Fibroblast of skin of scalp (primary cell): ENCODE data around the gene PF4V1.

ENCODE experiments used
- DNase-seq: peaks from one replicate; pipeline ENCODE4 v3.0.0-alpha.2; 2013

The PF4V1 gene

GRCh38 chr4:73847526-73848182, 5.4 kb upstream of the PF4V1 start:
- no peak for DNase-seq

DNA sequence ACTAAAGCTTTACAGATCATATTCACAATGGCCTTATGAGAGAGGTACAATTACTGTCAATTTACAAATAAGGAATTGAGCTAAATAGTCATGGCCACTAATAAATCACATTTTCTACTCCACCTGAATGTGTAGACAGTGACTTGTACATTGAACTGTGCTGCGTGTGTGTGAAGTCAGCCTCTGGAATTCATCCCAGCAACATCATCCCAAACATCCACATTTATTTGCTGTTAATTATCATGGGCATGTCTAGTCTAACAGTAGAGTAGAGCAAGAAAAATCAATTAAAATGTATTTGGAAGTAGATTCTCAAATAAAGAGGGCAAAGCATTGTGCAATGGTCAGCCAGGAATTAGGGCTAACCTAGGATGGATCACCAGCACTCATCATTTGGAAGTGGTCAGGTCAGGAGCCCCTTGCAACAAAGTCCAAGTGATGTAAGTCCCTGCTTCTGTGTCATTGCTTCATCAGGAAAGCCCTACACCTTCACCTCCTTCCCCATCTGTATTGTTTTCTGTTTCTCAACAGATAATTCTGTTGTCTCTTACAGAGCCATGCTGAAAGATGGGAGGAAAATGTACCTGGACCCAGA, 4.8 kb upstream of the PF4V1 start:
- DNase-seq = no peak

GRCh38 chr4:73850261-73850970, 2.7 kb upstream of the PF4V1 start:
- no peak for DNase-seq

- no peak for DNase-seq
Measured at GRCh38 chr4:73851293-73851692, 1.8 kb upstream of the PF4V1 start.

GRCh38 chr4:73852771-73853170, 325 bp upstream of the PF4V1 start:
- DNase-seq = no peak

DNA sequence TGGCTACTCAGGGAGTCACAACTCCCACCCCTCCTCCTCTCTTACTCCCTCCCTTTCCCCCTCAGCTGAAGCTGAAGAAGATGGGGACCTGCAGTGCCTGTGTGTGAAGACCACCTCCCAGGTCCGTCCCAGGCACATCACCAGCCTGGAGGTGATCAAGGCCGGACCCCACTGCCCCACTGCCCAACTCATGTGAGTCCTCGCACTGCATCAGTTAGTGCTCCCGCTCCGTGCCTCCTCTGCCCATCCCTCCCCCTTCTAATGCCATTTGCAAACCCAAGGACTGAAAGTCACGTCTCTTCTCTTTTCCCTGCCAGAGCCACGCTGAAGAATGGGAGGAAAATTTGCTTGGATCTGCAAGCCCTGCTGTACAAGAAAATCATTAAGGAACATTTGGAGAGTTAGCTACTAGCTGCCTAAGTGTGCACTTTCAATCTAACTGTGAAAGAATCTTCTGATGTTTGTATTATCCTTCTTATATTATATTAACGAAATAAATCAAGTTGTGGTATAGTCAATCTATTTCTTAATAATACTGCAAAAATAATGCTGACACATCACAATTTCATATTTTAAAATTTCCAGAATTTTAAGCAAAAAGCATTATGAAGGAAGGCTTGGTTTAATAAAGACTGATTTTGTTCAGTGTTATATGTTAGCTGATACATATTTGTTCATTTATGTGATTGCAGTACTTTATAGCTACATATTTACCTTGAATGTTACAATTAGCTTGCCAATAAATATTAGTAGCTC, 800 bp downstream of the PF4V1 start:
- no peak for DNase-seq

GRCh38 chr4:73855406-73855805, 2.3 kb downstream of the PF4V1 start:
- peak; percentile 63 for DNase-seq

DNA sequence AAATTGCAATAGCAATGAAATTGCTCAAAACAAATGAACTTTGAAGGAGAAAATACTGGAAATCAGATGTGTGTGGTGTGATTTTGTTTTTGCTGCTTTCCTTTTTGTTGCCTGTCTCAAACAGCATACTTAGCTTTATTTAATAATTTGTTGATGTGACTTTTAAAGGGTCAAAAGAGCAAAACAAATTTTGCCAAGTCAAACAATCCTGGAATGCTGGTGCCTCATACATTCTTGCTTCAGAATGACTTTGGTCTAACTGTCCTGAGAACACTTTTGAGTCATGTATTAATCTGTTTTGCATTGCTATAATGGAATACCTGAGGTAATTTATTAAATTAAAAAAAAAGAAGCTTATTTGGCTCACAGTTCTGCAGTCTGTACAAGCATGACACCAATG, 3.4 kb downstream of the PF4V1 start:
- DNase-seq = peak; percentile 76

DNA sequence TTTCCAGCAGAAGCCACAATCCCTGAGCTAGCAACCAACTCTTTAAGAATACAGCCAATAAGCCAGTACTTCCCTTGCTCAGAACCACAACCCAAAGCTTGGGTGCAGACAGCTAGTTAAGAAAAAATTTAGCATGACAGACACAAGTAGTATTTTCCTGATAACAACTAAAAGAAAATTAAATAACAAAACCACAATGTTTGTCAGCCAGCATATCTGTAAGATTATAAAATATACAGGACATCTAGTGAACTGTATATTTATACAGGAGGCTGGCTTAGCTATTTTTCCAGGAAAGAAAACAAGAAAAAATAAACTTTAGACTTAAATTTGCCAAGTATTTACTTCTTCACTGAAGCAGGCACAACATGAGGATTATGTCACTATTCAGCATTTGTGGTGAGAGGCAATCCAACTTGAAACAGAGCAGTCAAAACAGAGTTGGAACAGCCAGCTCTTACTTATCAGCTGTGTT, 6.6 kb downstream of the PF4V1 start:
- peak; percentile 60 for DNase-seq

DNA sequence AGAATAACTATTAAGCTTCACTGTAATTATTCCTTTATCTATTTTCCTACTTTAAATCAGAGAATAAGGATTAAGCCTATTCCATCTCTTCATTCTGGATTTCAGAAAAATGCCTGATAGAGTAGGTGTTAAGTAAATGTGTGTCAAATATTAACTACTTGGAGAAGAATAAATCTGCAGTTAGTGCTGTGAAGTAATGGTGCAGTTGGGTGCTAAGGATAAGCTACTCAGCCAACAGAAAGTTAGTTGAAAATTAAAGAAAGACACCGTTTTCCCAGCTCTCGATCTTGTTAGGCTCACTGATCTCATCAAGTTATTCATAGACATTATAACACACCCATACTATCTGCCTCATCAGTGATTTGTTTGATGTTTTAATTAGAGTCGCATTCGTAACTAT, 7.1 kb downstream of the PF4V1 start:
- DNase-seq = no peak

DNA sequence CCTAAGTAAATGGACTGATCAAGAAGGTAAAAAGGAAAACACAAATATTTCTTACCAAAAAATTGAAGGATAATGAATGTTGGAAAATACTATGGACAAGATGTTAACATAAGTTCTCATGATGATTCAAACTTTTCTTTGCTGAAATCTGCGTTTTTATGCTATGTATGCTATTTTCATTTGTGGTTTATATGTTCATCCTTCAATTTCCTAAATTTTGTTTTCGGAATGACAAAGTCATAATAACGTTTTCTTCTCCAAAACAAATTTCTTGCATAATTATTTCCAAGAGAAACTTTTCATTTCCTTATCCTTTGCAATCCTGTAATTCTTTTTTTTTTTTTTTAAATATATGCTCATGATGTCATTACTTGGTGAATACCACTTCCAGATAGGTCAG, 7.8 kb downstream of the PF4V1 start:
- no peak for DNase-seq

DNA sequence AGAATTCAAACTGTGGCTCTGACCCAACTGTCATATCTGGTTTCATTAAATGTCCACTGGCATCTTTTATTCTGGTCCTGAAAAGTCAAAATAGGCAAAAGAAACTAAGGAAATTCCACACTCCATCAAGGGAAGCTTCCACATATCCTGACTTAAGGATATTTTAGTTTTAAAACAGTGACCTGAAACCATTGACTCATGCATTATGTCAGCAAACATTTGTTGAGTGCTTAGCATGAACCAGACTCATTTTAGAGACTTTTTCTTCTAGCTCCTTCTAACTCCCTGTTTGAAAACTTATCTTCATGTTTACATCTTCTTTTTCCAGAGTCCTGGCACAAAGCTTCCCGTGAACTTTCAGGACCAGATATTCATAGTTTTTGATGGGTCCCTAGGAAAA, 9.2 kb downstream of the PF4V1 start:
- DNase-seq = no peak

GRCh38 chr4:73864365-73864764, 11.3 kb downstream of the PF4V1 start:
- no peak for DNase-seq

- DNase-seq = peak; percentile 54
Measured at GRCh38 chr4:73864961-73865360, 11.9 kb downstream of the PF4V1 start.

DNA sequence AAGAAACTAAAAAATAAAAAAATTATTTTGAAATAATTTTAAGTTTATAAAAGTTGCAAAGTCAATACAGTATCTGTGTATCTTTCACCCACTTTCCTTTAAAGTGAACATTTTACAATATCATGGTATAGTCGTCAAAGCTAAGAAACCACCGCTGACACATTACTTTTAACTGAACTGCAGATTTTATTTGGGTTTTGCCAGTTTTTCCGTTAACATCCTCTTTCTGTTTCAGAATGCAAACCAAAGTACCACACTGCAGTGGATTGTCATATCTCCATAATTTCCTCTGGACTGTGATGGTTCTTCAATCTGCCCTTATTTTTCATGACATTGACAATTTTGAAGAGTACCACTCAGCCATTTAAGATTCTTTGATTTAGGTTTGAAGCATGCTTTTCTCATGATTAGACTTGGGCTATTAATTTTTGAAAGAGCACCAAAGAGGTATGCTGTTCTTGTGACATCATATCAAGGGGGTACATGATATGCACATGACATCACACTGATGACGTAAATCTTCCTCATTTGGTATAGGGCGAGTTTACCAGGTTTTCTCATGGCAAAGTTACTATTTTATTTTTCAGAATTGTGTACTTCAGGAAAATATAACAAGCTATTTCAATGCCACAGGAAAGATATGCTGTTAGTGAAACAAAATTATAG, 12.5 kb downstream of the PF4V1 start:
- no peak for DNase-seq

- no peak for DNase-seq
Measured at GRCh38 chr4:73866246-73866645, 13.2 kb downstream of the PF4V1 start.

GRCh38 chr4:73867783-73868182, 14.7 kb downstream of the PF4V1 start:
- no peak for DNase-seq

- no peak for DNase-seq
Measured at GRCh38 chr4:73868206-73869129, 15.4 kb downstream of the PF4V1 start.

GRCh38 chr4:73869130-73870055, 16.3 kb downstream of the PF4V1 start, which contains the start of gene CXCL1:
Gene CXCL1 (plus strand): TSS chr4:73869393. CDS start chr4:73869471, 78 bp downstream.
- DNase-seq = peak; percentile 48

DNA sequence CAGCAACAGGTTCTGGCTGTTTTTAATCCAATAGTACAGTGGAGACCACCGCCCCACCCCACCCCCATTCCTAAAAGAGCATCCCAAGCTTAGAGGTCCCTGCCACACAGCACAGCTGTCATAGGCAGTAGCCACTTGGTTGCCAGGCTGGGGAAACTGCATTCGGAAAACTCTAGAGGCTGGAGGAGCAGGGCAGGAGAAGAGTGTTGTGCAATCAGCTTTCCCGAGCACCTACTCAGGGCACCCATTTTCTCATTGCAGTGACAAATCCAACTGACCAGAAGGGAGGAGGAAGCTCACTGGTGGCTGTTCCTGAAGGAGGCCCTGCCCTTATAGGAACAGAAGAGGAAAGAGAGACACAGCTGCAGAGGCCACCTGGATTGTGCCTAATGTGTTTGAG, 17.2 kb downstream of the PF4V1 start:
- DNase-seq = no peak
